Measurements from ENCODE around the gene RNASEL. TPM values are rescaled to one million over a fixed set of nuclear protein-coding genes. Genes with fewer than 3 reads are reported as not detected.
A peak's percentile ranks its signal among the peaks of the same experiment; 100 is the strongest.
"Not testable (repeated sequence)": the region's sequence is repeated elsewhere in the genome, so short reads cannot be mapped to it uniquely, and the experiment has no call there.

RNASEL gene, protein sequence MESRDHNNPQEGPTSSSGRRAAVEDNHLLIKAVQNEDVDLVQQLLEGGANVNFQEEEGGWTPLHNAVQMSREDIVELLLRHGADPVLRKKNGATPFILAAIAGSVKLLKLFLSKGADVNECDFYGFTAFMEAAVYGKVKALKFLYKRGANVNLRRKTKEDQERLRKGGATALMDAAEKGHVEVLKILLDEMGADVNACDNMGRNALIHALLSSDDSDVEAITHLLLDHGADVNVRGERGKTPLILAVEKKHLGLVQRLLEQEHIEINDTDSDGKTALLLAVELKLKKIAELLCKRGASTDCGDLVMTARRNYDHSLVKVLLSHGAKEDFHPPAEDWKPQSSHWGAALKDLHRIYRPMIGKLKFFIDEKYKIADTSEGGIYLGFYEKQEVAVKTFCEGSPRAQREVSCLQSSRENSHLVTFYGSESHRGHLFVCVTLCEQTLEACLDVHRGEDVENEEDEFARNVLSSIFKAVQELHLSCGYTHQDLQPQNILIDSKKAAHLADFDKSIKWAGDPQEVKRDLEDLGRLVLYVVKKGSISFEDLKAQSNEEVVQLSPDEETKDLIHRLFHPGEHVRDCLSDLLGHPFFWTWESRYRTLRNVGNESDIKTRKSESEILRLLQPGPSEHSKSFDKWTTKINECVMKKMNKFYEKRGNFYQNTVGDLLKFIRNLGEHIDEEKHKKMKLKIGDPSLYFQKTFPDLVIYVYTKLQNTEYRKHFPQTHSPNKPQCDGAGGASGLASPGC
- total RNA-seq (2014; rRNA removed; shearing (Covaris generic)): 6.6 and 7.6 TPM in 2 replicates
- 6.6 and 8.6 TPM in 2 replicates for polyA plus RNA-seq (2014; cell fraction: nucleus; rRNA removed)

DNA sequence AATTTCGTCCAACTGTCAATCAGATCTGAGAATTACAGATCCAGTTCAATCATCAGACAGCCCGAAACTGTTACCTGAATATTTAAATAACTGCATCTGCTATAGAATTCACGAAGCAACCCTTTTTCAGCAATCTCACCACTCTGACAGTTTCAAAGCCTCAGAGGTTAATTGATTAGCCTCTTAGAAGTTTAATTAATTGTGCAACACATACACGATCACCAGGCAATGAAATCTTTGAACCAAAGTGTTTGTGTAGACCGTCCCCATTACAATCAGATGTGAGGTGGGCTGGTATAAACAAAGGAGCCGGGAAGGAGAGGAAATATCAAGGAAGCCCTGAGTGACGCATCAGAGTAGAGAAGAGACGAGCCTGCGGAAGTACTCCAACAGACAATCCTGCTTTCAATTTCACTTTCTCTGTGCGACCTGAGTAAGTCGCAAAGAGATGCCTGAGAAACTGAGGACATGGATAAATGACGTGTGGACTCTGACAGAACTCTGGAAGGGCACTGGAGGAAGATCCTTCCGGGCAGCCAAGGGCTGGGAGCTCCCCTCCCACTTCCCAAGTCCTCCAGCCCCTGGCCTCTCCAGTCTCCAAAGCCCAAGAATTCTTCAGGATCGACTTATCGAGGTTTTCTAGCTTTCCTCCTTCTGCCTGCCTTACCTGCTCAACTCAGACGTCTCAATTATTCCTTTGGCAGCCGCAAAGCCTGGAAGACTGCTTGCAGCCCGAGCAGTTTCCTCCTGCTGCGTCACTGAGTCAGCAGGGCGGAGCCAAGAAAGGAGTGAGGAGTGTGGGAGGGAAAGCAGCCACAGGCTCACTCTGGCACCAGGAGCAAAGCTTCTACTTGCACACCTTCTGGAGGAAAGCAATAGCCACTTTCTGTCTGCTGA is at the start of gene RNASEL:
Gene RNASEL, minus strand, starts transcription at position 757 of the 897 bp plus-strand sequence. CDS start 2,450 bp downstream, outside the sequence.
- DNase-seq (ENCODE audit: extremely low read depth, low read depth): peak; percentile 69

DNA sequence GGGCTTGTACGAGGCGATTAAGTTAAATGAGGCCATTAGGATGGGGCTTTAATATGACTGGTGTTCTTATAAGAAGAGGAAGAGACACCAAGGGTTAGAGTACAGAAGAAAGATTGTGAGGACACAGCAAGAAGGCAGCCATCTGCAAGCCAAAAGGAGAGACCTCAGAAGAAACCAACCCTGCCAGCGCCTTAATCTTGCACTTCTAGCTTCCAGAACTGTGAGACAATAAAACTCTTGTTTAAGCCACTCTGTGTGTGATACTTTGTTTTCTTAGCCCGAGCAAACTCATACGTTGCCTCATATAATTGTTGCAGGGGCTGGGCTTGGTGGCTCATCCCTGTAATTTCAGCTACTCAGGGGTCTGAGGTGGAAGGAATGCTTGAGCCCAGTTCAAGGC is 48.7 kb upstream of the RNASEL start:
- no peak for DNase-seq (ENCODE audit: extremely low read depth, low read depth)

DNA sequence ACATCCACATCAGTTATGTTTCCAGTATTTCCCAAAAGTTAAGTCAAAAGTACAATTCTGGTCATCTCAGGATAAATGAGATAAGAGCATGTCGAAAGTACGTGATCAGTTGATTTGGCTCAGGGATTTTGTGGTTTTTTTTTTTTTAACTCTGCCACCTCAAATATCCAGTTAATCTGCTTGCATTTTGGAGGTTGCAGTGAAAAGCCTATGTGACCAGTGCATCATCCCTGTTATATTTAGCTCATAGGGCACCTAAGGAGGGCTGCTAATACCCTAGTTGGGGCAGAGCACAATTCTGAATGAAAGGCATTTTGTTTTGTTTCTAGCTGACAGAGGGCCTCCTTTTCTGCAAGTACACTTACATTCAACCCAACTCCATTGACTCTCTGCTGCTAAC is 46.8 kb upstream of the RNASEL start:
- no peak for DNase-seq (ENCODE audit: extremely low read depth, low read depth)

DNA sequence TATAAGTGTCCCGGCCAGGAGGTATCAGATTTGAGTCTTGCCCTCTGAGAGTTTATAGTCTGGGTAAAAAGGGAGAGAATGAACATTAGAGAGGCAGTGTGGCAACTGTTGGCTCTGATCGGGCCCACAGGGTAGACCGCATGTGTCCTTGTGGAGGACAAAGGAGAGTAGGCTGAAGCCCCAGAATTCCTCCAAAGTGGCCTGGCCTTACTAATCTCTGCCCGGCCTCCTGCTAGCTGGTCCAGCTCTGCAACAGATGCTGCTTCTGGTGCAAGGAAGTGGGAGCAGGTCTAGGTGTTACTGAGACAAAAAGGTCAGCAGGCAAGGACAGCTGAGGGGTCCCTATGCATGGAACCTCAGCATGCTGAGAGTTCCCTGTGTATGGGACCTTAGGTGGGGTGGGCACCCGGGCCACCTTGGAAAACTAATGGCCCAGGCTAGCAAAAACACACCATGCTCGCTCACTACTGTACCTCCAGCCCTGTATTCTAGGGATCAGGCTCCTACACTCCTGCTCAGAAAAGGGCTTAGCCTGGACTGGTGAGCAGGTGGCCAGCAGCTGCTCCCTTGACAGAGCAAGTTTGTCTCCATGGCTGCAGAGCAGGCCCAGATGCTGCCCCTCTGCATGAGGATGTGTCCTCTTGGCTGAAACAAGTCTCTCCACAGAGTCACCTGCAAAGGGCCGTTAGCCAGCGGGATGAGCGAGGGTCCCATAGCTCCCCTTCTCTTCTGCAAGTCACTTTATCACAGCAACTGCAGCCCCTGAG is 45.4 kb upstream of the RNASEL start:
- no peak for DNase-seq (ENCODE audit: extremely low read depth, low read depth)

DNA sequence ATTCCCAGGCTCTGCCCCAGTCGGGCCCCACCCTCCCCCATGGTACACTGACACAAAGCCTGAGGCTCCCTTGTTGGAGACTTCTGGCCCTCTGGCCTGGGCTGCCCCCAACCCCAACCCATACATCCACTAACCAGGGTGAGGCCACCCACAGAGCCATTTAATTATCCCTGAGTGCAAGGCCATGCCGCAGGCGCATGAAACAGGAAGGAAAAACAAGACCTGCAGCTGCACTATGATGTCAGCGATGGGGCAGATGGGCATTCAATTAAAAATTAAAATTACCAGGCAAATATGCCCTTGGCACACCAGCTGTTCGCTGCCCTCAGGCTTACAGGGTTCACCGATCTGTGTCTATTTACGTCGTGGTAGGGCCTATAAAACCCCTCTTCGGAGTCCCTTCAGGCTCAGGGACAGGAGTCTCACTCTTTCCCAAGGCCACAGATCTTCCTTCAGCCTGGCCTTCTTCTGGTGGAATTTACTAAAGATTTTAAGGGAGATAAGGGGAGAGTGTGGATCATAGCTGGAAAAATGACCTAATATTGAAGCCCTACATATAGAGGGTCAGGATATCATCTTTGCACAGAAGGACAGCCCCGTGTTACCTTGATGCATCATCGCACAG is 44.7 kb upstream of the RNASEL start:
- no peak for DNase-seq (ENCODE audit: extremely low read depth, low read depth)

DNA sequence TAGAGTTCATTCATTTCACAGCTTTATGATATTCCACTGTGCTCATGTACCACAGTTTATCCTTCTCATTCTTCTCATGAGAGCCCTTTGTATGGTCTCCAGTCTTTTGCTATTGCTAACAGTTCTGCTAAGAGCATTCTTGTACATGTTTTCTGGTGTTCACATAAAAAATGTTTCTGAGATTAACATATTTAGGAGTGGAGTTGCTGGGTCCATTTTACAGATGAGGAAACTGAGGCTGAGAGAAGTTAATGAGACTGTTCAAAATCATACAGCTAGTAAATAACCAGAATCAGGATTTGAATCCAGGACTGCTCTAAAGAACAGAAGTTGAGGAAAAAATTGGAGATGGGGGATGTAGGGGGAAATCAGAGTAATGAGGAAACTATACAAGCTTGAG is 44.0 kb upstream of the RNASEL start:
- no peak for DNase-seq (ENCODE audit: extremely low read depth, low read depth)

DNA sequence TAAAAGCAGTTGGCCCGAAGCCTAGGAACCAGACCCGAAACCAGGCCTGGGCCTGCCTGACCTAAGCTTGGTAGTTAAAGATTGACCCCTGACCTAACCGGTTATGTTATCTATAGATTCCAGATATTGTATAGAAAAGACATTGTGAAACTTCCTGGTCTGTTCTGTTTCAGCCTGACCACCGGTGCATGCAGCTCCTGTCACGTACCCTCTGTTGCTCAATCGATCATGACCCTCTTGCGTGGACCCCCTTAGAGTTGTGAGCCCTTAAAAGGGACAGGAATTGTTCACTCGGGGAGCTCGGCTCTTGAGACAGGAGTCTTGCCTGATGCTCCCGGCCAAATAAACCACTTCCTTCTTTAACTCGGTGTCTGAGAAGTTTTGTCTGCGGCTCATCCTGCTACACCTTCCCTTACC is 43.4 kb upstream of the RNASEL start:
- DNase-seq (ENCODE audit: extremely low read depth, low read depth): not testable (repeated sequence)

DNA sequence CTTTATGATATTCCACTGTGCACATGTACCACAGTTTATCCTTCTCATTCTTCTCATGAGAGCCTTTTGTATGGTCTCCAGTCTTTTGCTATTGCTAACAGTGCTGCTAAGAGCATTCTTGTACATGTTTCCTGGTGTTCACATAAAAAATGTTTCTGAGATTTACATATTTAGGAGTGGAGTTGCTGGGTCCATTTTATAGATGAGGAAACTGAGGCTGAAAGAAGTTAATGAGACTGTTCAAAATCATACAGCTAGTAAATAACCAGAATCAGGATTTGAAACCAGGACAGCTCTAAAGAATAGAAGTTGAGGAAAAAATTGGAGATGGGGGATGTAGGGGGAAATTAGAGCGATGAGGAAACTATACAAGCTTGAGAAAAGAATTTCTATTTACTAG is 42.9 kb upstream of the RNASEL start:
- no peak for DNase-seq (ENCODE audit: extremely low read depth, low read depth)

DNA sequence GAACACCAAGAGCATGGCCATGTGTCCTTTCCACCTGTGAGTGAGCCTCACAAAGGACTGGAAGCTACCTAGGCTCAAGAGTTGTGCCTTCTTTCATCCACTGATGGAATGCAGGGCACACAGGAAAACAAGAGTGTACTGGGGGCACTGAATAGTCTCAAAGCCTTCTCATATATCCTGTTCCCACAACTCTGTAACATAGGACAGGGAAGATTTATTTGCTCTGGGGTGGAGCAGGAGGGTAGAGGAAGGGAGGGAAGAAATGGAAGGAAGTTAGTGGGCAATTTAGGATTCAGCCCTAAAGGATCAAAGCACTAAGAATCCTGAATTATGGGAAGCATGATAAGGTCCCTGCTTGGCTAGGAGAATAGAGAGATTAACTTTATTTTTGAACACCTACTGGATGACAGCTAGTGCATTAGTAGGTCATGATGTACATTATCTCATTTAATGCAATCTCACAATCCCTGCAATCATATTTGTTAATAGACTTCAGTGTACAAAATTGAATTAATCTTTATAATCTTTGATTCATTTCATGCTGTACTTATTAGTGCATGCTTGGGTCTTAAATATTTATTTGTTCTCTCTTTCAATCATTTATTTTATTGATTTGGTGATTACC is 42.1 kb upstream of the RNASEL start:
- DNase-seq (ENCODE audit: extremely low read depth, low read depth): no peak

DNA sequence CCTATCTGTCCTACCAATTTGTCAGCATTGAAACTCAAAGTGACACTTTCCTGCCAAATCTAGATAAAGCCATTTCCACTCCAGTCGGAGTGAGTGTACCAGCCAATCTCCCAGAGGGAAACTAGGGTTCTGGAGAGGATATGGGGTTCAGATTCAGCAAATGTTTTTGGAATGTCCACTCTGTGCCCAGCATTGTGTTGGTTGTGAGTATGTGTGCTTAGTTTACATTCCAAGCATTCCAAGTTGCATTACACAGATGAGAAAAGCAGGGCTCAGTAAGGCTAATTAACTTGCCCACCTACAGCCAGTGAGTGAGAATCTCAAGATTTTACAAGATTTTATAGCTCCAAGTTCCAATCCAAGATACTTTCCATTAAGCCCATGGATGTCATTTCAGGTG is 41.5 kb upstream of the RNASEL start:
- DNase-seq (ENCODE audit: extremely low read depth, low read depth): no peak

DNA sequence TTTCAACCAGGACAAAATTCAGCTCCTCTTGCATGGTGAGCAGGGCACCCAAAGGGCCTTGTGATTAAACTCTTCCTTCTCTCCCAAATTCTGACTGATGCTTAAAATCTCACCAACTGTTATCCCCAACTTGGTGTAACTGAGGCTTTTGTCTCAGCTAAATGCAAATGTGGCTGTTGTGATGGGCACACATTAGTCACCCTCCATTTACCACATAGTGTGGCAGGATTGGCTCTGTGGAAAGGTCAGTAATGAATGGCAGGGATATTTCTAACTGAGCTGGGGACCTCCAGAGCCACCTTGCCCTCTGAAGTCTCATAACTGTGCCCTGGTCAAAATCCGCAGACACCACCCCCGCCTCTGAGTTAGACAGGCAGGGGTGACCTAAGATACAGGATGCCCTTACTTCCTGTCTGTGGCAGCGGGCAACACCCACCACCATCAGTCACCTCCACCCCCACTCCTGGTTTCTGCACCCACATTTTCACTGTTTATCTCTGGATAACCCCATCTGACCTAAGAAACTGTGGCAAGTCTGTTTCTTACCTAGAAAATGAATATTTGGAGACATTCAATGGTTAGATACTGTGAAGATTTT is 40.5 kb upstream of the RNASEL start:
- no peak for DNase-seq (ENCODE audit: extremely low read depth, low read depth)

DNA sequence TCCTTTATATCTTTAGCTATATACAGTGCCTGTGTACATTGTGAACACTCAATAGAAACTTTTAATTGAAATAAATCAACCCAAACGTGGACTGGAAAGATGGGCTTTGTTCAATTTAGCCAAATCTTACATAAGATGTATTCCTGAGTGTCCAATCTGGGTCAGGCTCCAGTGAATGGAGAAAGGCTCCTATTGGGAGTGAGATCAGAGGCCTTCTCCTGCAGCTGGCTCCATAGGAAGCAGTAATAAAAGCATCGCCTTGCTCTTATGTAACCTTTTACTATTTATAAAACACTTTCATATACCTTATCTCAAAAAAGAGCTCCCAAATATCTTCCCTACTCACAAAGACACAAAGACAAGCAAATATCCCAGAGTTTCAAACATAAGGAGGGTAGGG is 40.0 kb upstream of the RNASEL start:
- DNase-seq (ENCODE audit: extremely low read depth, low read depth): no peak

DNA sequence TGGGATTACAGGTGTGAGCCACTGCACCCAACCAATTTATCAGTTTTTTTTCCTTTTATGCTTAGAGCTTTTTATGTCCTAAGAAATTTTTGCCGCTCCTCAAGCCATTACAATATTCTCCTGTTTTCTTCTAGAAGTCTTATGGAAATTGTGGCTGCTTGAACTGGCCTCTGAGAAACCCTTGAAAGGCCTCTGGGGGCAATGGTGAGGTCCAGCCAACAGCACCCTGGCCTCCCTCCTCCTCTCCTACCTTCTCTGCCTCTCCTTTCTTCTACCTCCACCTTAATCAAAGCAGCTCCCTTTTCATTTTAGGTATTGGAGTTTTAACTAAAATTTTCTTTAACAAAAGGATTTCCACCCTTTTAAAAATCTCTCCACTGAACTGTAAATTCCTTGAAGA is 39.6 kb upstream of the RNASEL start:
- no peak for DNase-seq (ENCODE audit: extremely low read depth, low read depth)

DNA sequence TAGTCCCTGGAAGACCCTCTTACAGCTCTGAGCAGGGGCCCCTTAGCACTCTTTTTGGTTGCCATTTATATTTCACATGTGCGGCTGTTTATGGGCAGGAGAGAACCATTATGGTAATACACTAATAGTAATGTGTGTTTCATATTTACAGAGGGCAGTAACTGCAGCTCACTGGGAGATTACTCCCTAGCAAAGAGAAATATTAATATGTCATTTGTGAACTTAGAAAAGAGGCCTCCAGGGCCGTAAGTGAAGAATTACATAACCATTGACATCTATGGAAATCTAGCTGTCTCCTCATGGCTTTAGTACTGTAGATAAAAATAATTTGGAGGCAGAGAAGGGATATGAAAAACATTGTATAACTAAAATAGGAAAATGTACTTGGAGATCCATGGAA is 38.6 kb upstream of the RNASEL start:
- DNase-seq (ENCODE audit: extremely low read depth, low read depth): no peak

DNA sequence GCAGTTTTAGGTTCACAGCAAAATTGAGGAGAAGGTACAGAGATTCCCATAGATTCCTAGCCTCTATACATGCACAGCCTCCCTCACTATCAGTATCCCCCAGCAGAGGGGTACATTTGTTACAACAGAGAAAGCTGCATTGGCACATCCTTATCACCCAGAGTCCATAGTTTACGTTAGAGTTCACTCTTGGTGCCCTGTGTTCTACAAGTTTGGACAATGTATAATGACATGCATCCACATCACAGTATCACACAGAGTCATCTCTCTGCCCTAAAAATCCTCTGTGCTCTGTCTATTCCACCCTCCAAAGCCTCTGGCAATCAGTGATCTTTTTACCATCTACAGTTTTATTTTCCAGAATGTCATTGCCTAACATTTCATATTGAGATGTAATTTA is 37.5 kb upstream of the RNASEL start:
- no peak for DNase-seq (ENCODE audit: extremely low read depth, low read depth)

DNA sequence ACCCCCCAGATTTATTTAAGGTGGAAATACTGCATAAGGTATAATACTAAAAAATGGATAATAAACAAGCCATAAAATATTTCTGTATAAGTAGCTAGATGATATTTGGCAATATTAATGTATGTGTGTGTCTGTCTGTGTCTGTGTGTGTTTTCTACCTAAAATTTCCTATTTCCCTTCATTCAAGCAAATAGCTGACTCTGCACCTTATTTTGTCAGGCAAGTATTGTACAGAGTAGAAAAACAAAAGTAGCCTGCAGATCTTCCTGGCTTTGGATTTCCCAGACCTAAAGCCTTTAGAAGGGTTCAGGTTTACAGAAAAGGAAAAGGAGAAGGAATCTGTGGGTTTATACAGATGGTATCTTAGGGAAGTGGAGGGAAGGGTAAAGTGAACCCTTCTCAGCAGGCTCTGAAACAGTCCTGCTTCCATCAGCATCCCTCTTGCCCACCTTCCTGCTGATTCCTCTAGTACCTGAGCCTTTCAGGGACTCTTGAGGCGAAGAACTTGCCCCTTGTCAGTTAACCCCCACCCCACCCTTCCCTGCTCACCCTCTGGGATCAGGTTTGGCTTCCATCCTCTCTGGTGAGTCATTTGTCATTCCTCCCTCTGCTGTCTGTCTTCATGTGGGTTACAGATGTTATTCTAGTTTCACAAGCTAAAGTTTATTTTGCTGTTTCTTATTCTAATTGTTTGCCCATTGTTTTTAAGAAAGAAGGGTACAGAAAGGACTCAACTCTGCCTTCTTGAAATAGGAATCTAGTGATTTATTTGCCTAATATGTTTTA is 36.9 kb upstream of the RNASEL start:
- DNase-seq (ENCODE audit: extremely low read depth, low read depth): no peak

DNA sequence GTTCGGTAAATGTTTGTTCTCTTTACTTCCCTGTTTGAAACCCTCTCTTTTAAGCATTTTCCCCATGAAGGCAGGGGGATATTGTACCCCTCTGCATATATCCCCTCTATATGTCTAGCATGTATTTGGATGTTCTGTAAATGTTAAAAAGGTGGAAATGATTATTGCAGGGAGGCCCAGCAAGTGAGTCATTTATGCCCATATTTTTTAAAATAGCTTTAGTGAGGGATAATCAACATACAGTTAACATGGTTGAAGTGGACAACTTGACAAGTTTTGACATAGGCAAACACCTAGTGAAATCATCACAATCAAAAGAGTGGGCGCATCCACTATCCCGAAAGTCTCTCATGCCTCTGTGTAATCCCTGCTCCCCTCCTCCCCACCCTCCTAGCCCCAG is 36.0 kb upstream of the RNASEL start:
- no peak for DNase-seq (ENCODE audit: extremely low read depth, low read depth)

DNA sequence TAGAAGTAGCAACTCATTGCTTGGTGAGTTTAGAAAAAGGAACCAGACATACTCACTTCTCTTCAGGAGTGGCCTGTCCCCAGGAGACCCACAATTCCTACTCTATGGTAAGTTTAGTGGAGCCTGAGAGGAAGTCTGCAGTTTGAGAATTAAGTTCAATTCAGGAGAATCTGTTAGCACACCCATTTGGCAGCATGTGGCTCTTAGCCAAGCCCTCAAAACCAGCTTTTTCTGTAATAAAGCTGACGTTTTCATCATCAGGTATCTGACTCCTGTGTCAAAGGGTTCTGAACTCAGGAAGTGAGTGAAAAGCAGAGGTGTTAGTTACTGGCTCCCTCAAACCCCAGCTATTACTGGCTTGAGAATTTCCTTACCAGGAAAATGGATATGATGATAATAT is 35.5 kb upstream of the RNASEL start:
- no peak for DNase-seq (ENCODE audit: extremely low read depth, low read depth)
